Stomach smooth muscle (tissue), 2 donors: Measurements from ENCODE around the gene ZNF384.

Experiments used
- H3K27ac ChIP-seq: one replicate; pipeline ENCODE4 v1.7.0; 2013; ENCODE audit warnings: mild to moderate bottlenecking, low read length, inconsistent platforms
- H3K27me3 ChIP-seq, 2 donors: one replicate each; pipeline ENCODE4 v1.7.0; 2013; ENCODE audit warnings: low read length in 2 of 2; ENCODE audit not compliant: insufficient read depth in 2 of 2, control insufficient read depth in 1 of 2
- H3K36me3 ChIP-seq, 2 donors: one replicate each; pipeline ENCODE4 v1.7.0; 2013; ENCODE audit warnings: low read length in 2 of 2; ENCODE audit not compliant: control insufficient read depth in 2 of 2, insufficient read depth in 2 of 2
- H3K4me1 ChIP-seq: one replicate; pipeline ENCODE4 v1.7.0; 2013; ENCODE audit warnings: low read length; ENCODE audit not compliant: control insufficient read depth, insufficient read depth
- H3K4me3 ChIP-seq, 2 donors: one replicate each; pipeline ENCODE4 v1.7.0; 2013; ENCODE audit warnings: low read length in 2 of 2
- H3K9ac ChIP-seq, 2 donors: one replicate each; pipeline ENCODE4 v1.7.0; 2013; ENCODE audit warnings: low read length in 2 of 2, mild to moderate bottlenecking in 1 of 2
- H3K9me3 ChIP-seq, 2 donors: one replicate each; pipeline ENCODE4 v1.7.0; 2013; ENCODE audit warnings: low read length in 2 of 2; ENCODE audit not compliant: control insufficient read depth in 2 of 2
- donor health status: healthy.
- donor health status: Pancreatic carcinoma.

Gene ZNF384

GRCh38 chr12:6688999-6689882 lies at the start of gene ZNF384:
Gene ZNF384 (minus strand): TSS chr12:6689375. CDS start chr12:6679520, 9,855 bp downstream.
- Histone ChIP-seq H3K9ac (peak within 1 kb of the TSS; percentile 93 to 94), H3K9me3 (no peaks in the 10 kb centered on the region), H3K27me3 (no peaks in the 10 kb centered on the region), H3K27ac (peak within 1 kb of the TSS; percentile 97), H3K4me1 (peaks cover 21% of the 10 kb centered on the region), H3K4me3 (peak within 1 kb of the TSS; percentile 93), H3K36me3 (no peaks in the 10 kb centered on the region)

- Histone ChIP-seq H3K9me3 (no peaks in the 10 kb centered on the region), H3K9ac (no peak overlapping the region), H3K27me3 (no peaks in the 10 kb centered on the region), H3K4me3 (no peak overlapping the region), H3K27ac (no peak overlapping the region), H3K4me1 (peaks cover 7% of the 10 kb centered on the region), H3K36me3 (peaks cover 0 to 10% of the 10 kb centered on the region in 2 donors)
Observed at GRCh38 chr12:6736754-6737153, 47.6 kb upstream of the ZNF384 start.

- Histone ChIP-seq H3K9ac (peak overlapping the region; percentile 5 to 36), H3K9me3 (no peaks in the 10 kb centered on the region)
Observed at GRCh38 chr12:6735448-6736191, 46.4 kb upstream of the ZNF384 start.

GRCh38 chr12:6734506-6735387 lies 45.6 kb upstream of the ZNF384 start:
- H3K4me1 ChIP-seq, result peaks cover 7% of the 10 kb centered on the region
- no peak overlapping the region for H3K4me3 ChIP-seq
- H3K9me3 ChIP-seq, result no peaks in the 10 kb centered on the region
- H3K36me3 ChIP-seq, result peaks cover 16 to 26% of the 10 kb centered on the region in 2 donors
- H3K27me3 ChIP-seq, result no peaks in the 10 kb centered on the region
- peak overlapping the region; percentile 5 to 29 for H3K9ac ChIP-seq
- peak overlapping the region; percentile 49 for H3K27ac ChIP-seq

More at GRCh38 chr12:6735448-6736191, 46.4 kb upstream of the ZNF384 start:
- Histone ChIP-seq H3K4me3 (no peak overlapping the region), H3K36me3 (peaks cover 9 to 19% of the 10 kb centered on the region in 2 donors), H3K27ac (peak overlapping the region; percentile 49), H3K27me3 (no peaks in the 10 kb centered on the region), H3K4me1 (peaks cover 7% of the 10 kb centered on the region)

- Histone ChIP-seq H3K27me3 (no peaks in the 10 kb centered on the region), H3K27ac (no peak overlapping the region), H3K4me1 (peaks cover 2% of the 10 kb centered on the region), H3K9ac (no peak overlapping the region), H3K9me3 (no peaks in the 10 kb centered on the region), H3K4me3 (no peak overlapping the region), H3K36me3 (peaks cover 36 to 49% of the 10 kb centered on the region in 2 donors)
Observed at GRCh38 chr12:6730169-6730568, 41.0 kb upstream of the ZNF384 start.

GRCh38 chr12:6729186-6729585 lies 40.0 kb upstream of the ZNF384 start:
- Histone ChIP-seq H3K9ac (no peak overlapping the region), H3K27me3 (no peaks in the 10 kb centered on the region), H3K27ac (no peak overlapping the region), H3K36me3 (peaks cover 36 to 44% of the 10 kb centered on the region in 2 donors), H3K4me3 (no peak overlapping the region), H3K9me3 (no peaks in the 10 kb centered on the region), H3K4me1 (peaks cover 7% of the 10 kb centered on the region)

- Histone ChIP-seq H3K27ac (no peak overlapping the region), H3K9ac (no peak overlapping the region), H3K27me3 (no peaks in the 10 kb centered on the region), H3K9me3 (no peaks in the 10 kb centered on the region), H3K36me3 (peaks cover 25 to 27% of the 10 kb centered on the region in 2 donors), H3K4me3 (no peak overlapping the region), H3K4me1 (peaks cover 7% of the 10 kb centered on the region)
Observed at GRCh38 chr12:6725350-6725749, 36.2 kb upstream of the ZNF384 start.

GRCh38 chr12:6724409-6724797 lies 35.2 kb upstream of the ZNF384 start:
- Histone ChIP-seq H3K9me3 (no peaks in the 10 kb centered on the region), H3K4me1 (peaks cover 7% of the 10 kb centered on the region), H3K27me3 (no peaks in the 10 kb centered on the region), H3K36me3 (peaks cover 16 to 20% of the 10 kb centered on the region in 2 donors), H3K9ac (peak overlapping the region; percentile 77 to 87), H3K4me3 (peak overlapping the region; percentile 89 to 90), H3K27ac (peak overlapping the region; percentile 89)

GRCh38 chr12:6723607-6724408 lies 34.6 kb upstream of the ZNF384 start, which contains the start of gene COPS7A:
Gene COPS7A (plus strand): TSS chr12:6724046. CDS start chr12:6724657, 611 bp downstream.
- peak within 1 kb of the TSS; percentile 89 for H3K27ac ChIP-seq
- H3K36me3 ChIP-seq, result peaks cover 10 to 15% of the 10 kb centered on the region in 2 donors
- no peaks in the 10 kb centered on the region for H3K27me3 ChIP-seq
- H3K9me3 ChIP-seq, result no peaks in the 10 kb centered on the region
- H3K4me3 ChIP-seq, result peak within 1 kb of the TSS; percentile 89 to 90
- H3K9ac ChIP-seq, result peak within 1 kb of the TSS; percentile 77 to 87
- H3K4me1 ChIP-seq, result peaks cover 7% of the 10 kb centered on the region
